GM18520 (cell line): ENCODE measurements around the gene LGR6.
"Not testable (repeated sequence)": the region's sequence is repeated elsewhere in the genome, so short reads cannot be mapped to it uniquely, and the experiment has no call there.

Source experiments
- ATAC-seq: cut with Tn5 transposase; IDR thresholded peaks from one replicate; pipeline ENCODE4 v1.9.1; 2021; ENCODE audit not compliant: unreplicated experiment

Gene LGR6

DNA sequence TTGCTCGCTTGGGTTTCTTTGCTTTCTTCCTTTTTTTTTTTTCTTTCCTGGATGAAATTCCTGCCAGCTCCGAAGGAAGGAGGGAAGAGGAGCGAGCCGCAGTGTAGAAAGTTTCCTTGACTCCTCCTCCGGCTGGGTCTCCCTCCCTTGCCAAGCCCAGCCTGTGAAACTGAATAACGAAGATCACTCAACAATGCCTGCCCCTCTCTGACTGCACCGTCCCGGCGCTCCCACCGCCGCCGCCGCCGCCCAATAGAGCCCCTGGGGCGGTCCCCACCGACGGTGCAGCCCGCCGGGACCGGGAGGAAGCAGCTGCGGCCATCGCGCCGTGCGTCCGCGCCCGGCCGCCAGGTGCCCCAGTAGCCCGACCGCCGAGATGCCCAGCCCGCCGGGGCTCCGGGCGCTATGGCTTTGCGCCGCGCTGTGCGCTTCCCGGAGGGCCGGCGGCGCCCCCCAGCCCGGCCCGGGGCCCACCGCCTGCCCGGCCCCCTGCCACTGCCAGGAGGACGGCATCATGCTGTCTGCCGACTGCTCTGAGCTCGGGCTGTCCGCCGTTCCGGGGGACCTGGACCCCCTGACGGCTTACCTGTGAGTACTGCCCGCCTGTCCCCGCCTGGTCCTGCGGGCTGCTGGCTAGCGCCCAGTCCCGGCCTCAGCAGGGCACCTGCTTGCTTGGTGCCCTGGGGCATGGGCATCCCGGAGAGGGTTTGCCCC, at the start of gene LGR6:
Gene LGR6 (plus strand): TSS at position 186 of the 714 bp plus-strand sequence. CDS start 191 bp downstream, at position 377.
- ATAC-seq, result no peak

GRCh38 chr1:202144402-202145067, 49.1 kb upstream of the LGR6 start, which contains the start of gene ARL8A:
Gene ARL8A, minus strand, starts transcription at chr1:202144737. Its CDS starts 165 bp downstream, at chr1:202144572.
- ATAC-seq, result no peak

DNA sequence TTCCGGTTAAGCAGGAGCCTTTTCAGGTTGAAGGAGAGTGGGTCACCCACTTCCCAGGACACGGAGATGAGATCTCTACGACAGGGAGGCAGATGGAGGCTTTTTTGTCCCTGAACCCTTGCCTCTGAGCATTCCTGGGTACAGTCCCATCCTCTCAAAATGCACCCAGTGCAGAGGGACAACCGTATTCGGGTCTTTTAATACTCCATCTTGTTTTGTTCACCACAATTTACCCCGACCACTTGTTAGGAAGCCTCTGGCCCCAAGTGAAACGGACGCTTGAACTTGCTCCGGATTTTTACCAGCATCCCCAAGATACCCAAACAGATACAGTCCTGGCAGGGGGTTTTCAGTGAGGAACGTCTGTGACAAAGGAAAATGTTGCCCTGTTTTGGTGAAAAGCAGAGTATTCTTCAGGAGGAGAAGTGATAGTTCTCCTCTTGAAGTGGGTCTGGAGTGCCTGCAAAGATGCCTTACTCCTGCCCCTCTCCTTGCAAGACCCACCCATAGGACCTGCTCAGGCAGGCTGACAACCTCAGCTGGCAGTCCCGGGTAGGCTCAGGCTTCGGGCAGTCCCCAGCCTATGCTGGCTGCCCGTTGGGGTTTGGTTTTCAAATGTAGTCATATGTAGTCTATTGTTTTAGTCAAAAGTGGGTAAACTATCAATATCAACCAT, 48.4 kb upstream of the LGR6 start:
- ATAC-seq, result no peak

GRCh38 chr1:202145744-202146140, 47.9 kb upstream of the LGR6 start:
- not testable (repeated sequence) for ATAC-seq

DNA sequence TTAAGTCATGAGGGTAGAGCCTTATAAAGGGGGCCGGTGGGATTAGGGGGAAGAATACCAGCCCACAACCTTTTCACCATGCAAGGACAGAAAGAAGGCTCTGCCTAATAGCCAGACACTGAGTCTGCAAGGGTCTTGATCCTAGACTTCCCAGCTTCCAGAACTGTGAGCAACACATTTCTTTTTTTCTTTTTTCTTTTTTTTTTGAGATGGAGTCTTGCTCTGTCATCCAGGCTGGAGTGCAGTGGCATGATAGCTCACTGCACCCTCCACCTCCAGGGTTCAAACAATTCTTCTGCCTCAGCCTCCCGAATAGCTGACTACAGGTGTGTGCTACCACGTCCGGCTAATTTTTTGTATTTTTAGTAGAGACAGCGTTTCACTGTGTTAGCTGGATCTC, 47.3 kb upstream of the LGR6 start:
- ATAC-seq, result no peak

GRCh38 chr1:202146993-202147392, 46.6 kb upstream of the LGR6 start:
- ATAC-seq, result no peak

DNA sequence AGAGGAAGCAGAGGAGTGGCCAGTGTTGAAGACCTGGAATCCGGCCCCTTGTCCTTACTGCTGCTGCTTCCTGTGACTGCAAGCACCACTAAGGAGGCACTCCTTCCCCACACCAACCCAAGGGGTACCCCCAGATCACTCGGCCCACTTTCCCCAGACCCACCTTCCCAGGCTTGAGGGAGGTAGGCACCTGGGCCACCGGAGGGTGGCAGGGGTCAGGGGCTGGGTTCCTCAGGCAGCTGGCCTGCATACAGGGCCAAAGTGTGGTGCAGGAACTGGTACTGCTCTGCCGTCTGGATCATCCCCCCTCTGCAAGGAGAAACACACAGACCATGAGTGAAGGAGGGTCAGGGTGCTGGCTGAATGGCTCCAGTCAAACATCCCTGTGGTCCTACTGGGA, 45.2 kb upstream of the LGR6 start:
- ATAC-seq, result no peak

DNA sequence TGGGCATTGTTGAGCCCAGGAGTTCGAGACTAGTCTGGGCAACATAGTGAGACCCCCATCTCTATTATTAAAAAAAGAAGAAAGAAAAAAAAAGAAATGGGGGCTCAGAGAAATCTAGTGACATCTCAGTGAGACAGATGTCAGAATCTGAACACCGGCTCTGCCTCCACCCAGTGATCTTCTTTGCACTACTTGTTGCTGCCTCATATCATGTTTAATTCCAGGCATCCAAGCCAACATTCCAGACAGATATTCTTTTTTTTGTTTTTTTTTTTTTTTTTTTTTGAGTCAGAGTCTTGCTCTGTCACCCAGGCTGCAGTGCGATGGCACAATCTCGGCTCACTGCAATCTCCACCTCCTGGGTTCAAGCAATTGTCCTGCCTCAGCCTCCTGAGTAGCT, 44.0 kb upstream of the LGR6 start:
- no peak for ATAC-seq

DNA sequence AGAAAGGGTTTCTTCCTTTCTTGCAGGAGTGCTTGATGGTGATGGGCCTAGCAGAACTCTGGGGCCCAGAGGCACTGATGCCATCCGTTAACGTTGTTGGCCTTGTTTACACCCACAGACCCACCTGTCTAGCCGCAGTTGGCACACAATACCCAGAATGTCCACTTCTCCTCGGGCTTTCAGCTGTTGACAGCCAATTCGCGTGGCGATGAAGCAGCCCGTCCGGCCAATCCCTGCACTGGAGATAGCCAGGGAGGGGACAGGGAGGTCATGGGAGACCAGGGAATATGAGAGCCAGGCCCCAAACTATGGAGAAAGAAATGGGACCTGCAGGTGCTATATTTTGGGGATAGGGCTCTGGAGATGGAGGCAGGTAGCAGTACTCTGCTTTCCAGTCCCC, 43.4 kb upstream of the LGR6 start:
- no peak for ATAC-seq

GRCh38 chr1:202150602-202151001, 43.0 kb upstream of the LGR6 start:
- no peak for ATAC-seq

DNA sequence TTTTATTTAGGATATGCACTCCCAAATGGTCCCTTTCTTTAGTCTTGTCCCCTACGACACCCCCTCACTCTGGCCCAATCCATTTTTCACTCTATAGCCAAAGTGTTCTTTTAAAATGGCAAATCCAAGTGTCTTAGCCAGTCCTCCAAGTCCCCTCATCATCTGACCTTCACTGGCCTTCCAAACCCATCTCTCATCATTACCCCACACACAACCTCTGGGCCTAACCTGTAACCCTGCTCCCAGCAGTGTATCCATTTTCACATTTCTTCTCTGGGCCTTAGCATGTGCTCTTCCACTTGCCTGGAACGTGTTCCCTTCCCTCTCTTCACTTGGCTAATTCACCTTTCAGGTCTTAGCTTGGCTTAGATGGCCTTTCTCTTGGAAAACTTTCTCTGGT, 42.6 kb upstream of the LGR6 start:
- ATAC-seq, result no peak

DNA sequence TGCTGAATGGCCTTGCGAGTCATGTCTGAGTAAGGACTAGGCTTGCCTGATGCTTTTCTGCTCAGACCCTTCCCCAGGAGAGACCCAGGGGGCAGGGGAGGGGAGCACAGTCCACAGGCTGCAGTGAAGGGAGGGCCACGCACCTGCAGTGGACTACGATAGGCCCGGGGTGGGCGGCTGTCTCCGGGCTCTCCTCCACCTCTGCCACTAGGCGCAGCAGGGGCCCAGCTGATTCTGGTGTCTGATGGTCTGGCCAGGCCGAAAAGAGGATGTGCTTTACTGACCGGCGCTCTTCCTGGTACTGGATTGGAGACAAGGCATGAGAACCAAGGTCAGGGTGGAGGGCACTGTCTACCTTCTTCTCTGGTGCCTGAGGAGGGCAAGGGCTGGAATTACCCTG, 41.2 kb upstream of the LGR6 start:
- no peak for ATAC-seq

DNA sequence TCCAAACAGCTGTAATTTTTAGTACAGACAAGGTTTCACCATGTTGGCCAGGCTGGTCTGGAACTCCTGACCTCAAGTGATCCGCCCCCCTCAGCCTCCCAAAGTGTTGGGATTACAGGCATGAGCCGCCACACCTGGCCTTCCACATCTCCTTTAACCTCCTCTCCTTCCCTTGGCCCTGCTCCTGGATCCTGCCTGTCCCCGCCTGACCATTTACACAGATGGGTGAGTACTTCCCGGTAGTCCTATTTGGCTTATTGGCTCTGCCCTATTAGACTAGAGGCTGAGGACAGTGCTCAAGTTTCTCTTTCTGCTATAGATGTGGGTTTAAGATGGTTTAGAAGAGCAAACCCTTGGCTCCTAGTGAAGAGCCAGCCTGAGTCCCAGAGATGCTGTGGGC, 40.3 kb upstream of the LGR6 start:
- no peak for ATAC-seq

DNA sequence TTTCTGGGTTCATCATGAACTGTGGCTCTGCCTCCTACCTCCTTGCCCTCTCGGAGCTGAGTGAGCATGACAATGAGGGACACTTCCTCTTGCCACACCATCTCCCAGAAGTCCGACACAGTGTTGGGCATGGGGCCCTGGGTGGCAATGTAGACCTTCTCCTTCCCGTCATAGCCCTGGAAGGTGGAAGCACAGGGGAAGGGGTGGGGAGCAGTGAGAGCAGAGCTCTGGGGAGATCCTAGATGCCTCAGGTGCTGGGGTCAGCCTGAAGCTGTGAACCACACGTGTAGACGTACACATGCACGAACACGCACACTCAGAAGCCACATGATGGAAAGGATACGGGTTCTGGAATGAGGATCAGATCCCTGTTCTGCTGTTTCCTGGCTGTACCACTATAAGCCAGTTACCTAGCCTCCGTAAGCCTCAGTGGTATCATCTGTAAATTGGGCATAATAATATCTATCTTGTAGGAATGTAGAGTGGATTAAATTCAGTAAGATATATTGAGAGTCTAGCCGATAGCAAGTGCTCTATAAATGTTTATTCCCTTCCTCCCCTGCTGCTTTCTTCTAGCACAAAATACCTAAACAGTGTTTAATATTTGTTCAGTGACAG, 39.3 kb upstream of the LGR6 start:
- ATAC-seq, result no peak

GRCh38 chr1:202154766-202155477, 38.7 kb upstream of the LGR6 start:
- ATAC-seq, result no peak

- ATAC-seq, result no peak
Observed at GRCh38 chr1:202155478-202156021, 38.0 kb upstream of the LGR6 start.

- ATAC-seq, result no peak
Observed at GRCh38 chr1:202156590-202156989, 37.0 kb upstream of the LGR6 start.

- ATAC-seq, result no peak
Observed at GRCh38 chr1:202157945-202158344, 35.7 kb upstream of the LGR6 start.

- ATAC-seq, result no peak
Observed at GRCh38 chr1:202158810-202159533, 34.6 kb upstream of the LGR6 start.
